SK-N-MC (cell line): ENCODE data around the gene TNP1.

Source experiments
- EZH2 ChIP-seq: fragments of 200-600 bp; sonication (generic); IDR thresholded peaks from one replicate; pipeline ENCODE4 v1.6.1; 2017; ENCODE audit warnings: antibody characterized with exemption
- FOXP2 ChIP-seq: optimal IDR thresholded peaks from 2 replicates; pipeline ENCODE3; 2011; ENCODE audit warnings: mild to moderate bottlenecking, moderate library complexity; ENCODE audit not compliant: insufficient read depth; ENCODE audit errors: extremely low read length, control extremely low read depth
- POLR2AphosphoS5 ChIP-seq: IDR thresholded peaks from 2 replicates; pipeline ENCODE4 v1.6.1; 2012; ENCODE audit warnings: mild to moderate bottlenecking, low read depth, low read length, borderline replicate concordance

DNA sequence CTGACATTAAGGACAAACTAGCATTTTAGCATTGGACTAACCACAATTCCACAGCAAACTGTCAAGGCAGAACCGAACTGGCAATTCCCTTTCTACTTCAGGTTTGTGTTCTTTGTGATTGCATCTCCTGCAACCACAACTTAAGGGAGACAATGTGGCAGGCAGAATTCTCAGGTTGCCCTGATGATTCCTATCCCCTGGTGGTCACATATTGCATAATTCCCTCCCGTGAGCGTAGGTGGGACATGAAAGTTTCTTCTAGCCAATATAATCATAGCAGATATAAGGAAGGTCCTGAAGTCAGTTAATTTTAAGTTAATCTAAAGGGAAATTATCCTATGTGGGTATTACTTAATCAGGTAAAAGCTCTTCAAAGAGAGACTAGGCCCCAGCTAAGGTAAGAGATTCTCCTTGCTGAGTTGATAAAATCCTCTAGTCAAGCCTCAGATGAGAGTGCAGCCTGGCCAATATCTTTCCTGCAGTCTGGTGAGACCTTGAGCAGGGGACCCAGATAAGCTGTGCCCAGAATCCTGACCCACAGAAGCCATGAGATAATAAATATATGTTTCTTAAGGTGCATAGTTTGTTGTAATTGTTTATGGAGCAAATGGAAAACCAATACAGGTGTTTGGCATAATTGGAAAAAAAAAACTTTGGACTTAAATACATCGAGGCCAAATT lies 45.9 kb upstream of the TNP1 start:
- TF ChIP-seq EZH2 (no peak), POLR2AphosphoS5 (no peak), FOXP2 (no peak)
